GM21367 (cell line): ENCODE results near the gene SPSB2.
"Not testable (repeated sequence)": the region's sequence is repeated elsewhere in the genome, so short reads cannot be mapped to it uniquely, and the experiment has no call there.

Experiments used
- ATAC-seq: cut with Tn5 transposase; IDR thresholded peaks from one replicate; pipeline ENCODE4 v1.9.1; 2021; ENCODE audit not compliant: unreplicated experiment

SPSB2 gene

GRCh38 chr12:6902448-6902847, 29.3 kb upstream of the SPSB2 start:
- ATAC-seq, result no peak

- ATAC-seq, result no peak
Observed at GRCh38 chr12:6899837-6900519, 26.9 kb upstream of the SPSB2 start.

GRCh38 chr12:6899427-6899826, 26.3 kb upstream of the SPSB2 start:
- no peak for ATAC-seq

DNA sequence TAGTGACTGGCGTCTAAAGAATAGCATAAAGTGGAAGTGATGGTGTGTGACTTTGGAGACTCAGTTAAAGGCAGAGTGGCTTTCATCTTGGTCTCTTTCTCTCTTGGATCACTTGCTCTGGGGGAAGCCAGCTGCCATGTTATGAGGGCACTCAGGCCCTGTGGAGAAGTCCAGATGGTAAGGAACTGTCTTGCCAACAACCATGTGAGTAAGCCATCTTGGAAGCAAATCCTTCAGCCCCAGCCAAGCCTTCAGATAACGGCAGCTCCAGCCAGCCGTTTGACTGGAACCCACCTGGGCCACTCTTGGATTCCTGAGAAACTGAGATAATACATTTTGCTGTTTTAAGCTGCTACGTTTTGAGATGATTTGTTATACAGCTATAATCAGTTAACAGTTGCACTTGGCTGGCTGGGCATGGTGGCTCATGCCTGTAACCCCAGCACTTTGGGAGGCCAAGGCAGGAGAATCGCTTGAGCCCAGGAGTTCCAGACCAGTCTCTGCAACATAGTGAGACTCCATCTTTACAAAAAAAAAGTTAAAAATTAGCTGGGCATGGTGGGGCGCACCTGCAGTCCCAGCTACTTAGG, 23.8 kb upstream of the SPSB2 start:
- no peak for ATAC-seq

GRCh38 chr12:6894321-6894720, 21.2 kb upstream of the SPSB2 start:
- no peak for ATAC-seq

DNA sequence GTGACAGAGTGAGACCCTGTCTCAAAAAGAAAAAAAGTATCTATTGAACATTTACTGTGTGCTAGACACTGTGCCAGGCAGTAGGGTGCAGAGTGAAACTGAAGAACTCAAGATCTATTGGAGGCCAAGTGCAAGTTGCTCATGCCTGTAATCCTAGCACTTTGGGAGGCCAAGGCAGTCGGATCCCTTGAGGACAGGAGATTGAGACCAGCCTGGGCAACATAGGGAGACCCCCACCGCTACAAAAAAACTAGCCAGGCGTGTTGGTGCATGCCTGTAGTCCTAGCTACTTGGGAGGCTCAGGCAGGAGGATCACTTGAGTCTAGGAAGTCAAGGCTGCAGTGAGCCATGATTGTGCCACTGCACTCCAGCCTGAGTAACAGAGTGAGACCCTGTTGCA, 19.6 kb upstream of the SPSB2 start:
- ATAC-seq, result not testable (repeated sequence)

- ATAC-seq, result no peak
Observed at GRCh38 chr12:6891646-6892001, 18.5 kb upstream of the SPSB2 start.

DNA sequence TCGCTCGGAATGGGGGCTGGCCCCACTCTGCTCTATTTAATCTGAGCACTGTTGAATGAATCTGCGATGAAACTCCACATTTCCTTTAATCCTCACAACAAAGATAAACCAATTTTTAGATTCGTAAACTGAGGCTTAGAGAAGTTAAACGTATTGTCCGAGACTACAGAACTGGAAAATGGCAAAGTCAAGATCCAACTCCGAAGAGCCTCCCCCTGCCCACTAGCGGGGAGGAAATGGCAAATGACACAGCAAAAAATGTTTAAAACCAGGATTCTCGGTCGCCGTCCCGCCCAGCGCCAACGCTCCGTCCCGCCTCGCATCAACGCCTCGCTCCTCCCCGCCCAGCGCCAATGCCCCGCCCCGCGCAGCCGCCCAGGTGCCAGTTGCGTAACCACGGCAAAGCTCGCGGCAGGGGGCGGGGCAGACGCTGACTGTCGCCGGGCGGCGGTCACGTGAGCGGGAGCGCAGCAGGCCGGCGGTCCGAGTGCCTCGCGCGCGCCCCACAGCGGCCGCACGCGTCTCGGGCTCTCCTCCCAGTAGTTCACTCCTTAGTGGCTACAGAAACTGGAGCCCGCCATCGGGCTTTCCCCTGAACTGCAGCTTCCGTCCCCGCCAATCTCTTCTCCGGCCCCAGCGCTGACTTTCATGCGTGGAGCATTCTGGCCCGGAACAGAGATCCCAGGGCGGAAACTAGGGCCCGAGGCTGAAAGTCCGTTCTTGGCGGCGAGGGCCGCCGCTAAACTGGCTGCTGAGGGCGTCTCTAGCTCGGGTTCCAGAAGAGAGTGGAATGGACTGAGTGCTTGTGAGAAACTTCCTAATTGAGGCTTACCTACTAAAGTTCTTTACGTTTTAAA, 17.9 kb upstream of the SPSB2 start:
- peak; percentile 88 for ATAC-seq

GRCh38 chr12:6889775-6890573, 16.9 kb upstream of the SPSB2 start:
- ATAC-seq, result not testable (repeated sequence)

DNA sequence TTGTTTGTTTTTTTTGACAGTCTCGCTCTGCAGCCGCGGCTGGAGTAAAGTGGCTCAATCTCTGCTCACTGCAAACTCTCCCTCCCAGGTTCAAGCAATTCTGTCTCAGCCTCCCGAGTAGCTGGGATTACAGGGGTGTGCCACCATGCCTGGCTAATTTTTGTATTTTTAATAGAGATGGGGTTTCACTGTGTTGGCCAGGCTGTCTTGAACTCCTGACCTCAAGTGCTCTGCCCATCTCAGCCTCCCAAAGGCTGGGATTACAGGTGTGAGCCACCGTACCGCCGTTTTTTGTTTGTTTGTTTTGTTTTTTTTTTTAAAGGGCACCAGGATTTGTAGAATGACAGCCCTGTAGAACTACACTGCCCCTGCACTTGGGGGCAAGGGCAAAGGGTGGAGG, 15.7 kb upstream of the SPSB2 start:
- ATAC-seq, result not testable (repeated sequence)

DNA sequence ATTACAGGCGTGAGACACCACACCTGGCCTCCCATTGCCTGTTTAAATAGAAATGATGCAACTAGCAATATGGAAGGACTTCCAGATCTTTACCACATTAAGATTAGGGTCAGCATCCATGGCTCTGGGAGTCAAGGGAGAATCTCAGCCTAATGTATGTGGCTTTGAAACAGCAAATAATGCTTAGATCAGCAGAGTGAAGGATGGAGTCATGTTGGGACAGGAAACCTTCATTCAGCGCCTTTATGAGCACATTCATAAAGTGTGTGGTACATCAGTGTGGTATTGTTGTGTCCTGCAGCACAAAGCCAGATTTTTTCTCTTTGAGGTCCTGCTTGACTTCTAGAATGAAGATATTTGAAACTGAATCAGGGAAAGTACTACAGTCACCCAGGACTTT, 15.3 kb upstream of the SPSB2 start:
- ATAC-seq, result no peak

DNA sequence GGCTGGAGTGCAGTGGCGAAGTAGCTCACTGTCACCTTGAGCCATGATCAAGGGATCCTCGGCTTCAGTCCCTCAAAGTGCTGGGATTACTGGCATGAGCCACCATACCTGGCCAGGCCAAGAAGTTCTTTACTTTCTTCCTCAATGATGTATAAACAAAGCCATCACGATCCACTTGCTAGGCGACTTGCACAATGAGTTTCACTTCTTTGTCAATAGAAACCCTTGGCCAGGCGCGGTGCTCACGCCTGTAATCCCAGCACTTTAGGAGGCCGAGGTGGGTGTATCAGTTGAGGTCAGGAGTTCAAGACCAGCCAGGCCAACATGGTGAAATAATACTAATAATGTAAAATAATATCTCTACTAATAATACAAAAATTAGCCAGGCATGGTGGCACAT, 14.4 kb upstream of the SPSB2 start:
- ATAC-seq, result no peak

DNA sequence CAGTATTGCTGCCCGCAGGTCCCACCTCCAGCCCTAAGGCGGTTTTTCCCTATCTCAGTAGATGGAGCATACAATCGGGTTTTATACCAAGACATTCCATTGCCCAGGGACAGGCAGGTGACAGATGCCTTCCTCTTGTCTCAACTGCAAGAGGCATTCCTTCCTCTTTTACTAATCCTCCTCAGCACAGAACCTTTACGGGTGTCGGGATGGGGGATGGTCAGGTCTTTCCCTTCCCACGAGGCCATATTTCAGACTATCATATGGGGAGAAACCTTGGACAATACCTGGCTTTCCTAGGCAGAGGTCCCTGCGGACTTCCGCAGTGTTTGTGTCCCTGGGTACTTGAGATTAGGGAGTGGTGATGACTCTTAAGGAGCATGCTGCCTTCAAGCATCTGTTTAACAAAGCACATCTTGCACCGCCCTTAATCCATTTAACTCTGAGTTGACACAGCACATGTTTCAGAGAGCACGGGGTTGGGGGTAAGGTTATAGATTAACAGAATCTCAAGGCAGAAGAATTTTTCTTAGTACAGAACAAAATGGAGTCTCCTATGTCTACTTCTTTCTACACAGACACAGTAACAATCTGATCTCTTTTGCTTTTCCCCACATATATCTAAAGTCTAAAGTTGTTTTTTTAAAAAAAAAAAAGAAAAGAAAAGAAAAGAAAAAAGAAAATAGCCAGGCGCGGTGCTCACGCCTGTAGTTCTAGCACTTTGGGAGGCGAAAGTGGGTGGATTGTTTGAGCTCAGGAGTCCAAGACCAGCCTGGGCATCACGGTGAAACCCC, 13.3 kb upstream of the SPSB2 start:
- ATAC-seq, result not testable (repeated sequence)

- ATAC-seq, result no peak
Observed at GRCh38 chr12:6884539-6884938, 11.4 kb upstream of the SPSB2 start.

GRCh38 chr12:6883683-6884082, 10.6 kb upstream of the SPSB2 start:
- no peak for ATAC-seq

GRCh38 chr12:6883252-6883651, 10.1 kb upstream of the SPSB2 start:
- no peak for ATAC-seq

DNA sequence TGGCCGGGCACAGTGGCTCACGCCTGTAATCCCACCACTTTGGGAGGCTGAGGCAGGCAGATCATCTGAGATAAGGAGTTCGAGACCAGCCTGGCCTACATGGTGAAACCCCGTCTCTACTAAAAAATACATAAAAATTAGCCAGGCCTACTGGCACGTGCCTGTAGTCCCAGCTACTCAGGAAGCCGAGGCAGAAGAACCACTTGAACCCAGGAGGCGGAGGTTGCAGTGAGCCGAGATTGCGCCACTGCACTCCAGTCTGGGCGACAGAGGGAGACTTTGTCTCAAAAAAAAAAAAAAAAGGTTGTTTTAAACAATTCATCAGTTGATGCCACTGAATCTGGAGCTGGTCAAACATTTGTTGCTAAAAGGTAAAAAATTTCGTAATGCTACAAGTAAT, 6.7 kb upstream of the SPSB2 start:
- not testable (repeated sequence) for ATAC-seq

GRCh38 chr12:6874015-6874368, 889 bp upstream of the SPSB2 start:
- ATAC-seq, result not testable (repeated sequence)

DNA sequence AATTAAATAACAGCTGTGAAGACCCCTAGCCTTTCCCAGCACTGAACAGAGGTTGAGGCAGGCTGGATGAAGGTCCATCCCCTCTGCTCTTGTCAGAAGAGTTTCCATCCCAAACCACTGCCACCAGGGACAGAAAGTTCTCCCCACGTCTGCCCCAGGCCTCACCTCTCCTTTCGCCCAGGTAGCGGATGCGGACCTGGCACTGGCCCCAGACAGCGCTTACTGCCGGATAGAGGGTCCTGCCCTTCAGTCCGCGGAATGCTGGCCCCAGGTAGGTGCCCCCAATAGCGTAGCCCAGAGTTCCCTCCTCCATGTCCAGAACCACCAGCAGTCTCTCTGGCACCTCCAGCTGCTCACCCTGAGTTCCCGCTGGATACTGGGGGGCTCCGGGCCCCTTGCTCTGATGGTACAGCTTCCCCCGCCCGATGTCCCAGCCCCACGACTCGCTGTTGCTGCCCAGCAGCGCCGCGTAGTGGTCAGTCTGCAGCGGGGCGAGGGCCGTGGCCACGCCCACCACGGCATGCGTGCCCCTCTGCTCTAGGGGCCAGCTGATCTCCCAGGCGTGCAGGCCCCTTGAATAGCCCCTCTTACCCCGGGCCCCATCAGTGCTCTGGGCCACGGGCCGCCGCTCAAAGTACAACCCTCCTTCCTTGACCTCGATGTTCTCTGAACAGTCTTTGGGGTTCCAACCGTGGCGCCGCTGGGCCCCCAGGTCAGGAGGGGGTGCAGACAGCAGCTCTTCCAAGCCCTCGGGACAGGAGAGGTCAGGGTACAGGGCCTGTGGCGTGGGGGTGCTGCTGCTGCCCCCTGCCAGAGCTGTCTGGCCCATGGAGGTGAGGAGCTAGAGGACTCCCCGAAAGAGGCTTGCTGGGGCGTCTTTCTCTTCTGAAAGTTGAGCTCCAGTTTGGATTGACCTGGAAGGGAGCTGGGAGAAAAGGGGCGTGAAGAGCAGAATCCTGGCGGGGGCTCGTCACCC, 742 bp downstream of the SPSB2 start:
- peak; percentile 28 for ATAC-seq
